Kidney tubule cell (primary cell): ENCODE data around the gene SPOCD1.

Experiments used
- DNase-seq: peaks from one replicate; pipeline ENCODE4 v3.0.0-alpha.2; 2018; ENCODE audit warnings: low spot score

SPOCD1 gene

GRCh38 chr1:31815752-31816500 is at the start of gene SPOCD1:
Gene SPOCD1 (minus strand): TSS chr1:31816022. CDS start chr1:31815333, 689 bp downstream.
- peak; percentile 85 for DNase-seq

GRCh38 chr1:31862071-31862470 is 46.2 kb upstream of the SPOCD1 start:
- no peak for DNase-seq

GRCh38 chr1:31861346-31861745 is 45.5 kb upstream of the SPOCD1 start:
- DNase-seq = no peak

- DNase-seq = no peak
Observed at GRCh38 chr1:31860581-31860980, 44.8 kb upstream of the SPOCD1 start.

- no peak for DNase-seq
Observed at GRCh38 chr1:31859719-31860118, 43.9 kb upstream of the SPOCD1 start.

- no peak for DNase-seq
Observed at GRCh38 chr1:31859044-31859443, 43.2 kb upstream of the SPOCD1 start.

GRCh38 chr1:31857863-31858262 is 42.0 kb upstream of the SPOCD1 start:
- DNase-seq = no peak

GRCh38 chr1:31856140-31856539 is 40.3 kb upstream of the SPOCD1 start:
- DNase-seq = no peak

GRCh38 chr1:31855038-31855845 is 39.4 kb upstream of the SPOCD1 start:
- peak; percentile 65 for DNase-seq

- DNase-seq = no peak
Observed at GRCh38 chr1:31849653-31850052, 33.8 kb upstream of the SPOCD1 start.

GRCh38 chr1:31848381-31848897 is 32.6 kb upstream of the SPOCD1 start:
- no peak for DNase-seq

- DNase-seq = no peak
Observed at GRCh38 chr1:31846484-31846883, 30.7 kb upstream of the SPOCD1 start.

- peak; percentile 82 for DNase-seq
Observed at GRCh38 chr1:31843506-31843905, 27.7 kb upstream of the SPOCD1 start.

- no peak for DNase-seq
Observed at GRCh38 chr1:31839662-31840343, 24.0 kb upstream of the SPOCD1 start.

- DNase-seq = no peak
Observed at GRCh38 chr1:31837451-31838158, 21.8 kb upstream of the SPOCD1 start.

GRCh38 chr1:31836638-31837037 is 20.8 kb upstream of the SPOCD1 start:
- no peak for DNase-seq

- no peak for DNase-seq
Observed at GRCh38 chr1:31835415-31835814, 19.6 kb upstream of the SPOCD1 start.

- DNase-seq = no peak
Observed at GRCh38 chr1:31834501-31834900, 18.7 kb upstream of the SPOCD1 start.

GRCh38 chr1:31831397-31832378 is 15.9 kb upstream of the SPOCD1 start:
- DNase-seq = peak; percentile 66

GRCh38 chr1:31830511-31830910 is 14.7 kb upstream of the SPOCD1 start:
- no peak for DNase-seq

GRCh38 chr1:31830065-31830464 is 14.2 kb upstream of the SPOCD1 start:
- no peak for DNase-seq
